ENCODE data around the gene DNAJA2. TPM values are rescaled to one million over a fixed set of nuclear protein-coding genes. Genes with fewer than 3 reads are reported as not detected.

The DNAJA2 gene
- total and polyA plus RNA-seq, 2 experiments from 2014 or later: 73.3 to 89.4 TPM

- no peak for DNase-seq
- 84 to 85% methylated on average over 4 of the region's 4 CpGs for WGBS, 2 experiments (ENCODE audit: low coverage in 1 of 2, low lambda C conversion rate in 2 of 2, missing lambda C conversion rate in 2 of 2)
- no peaks in the 10 kb centered on the region for H3K9me2 ChIP-seq (ENCODE audit: insufficient read depth)
- H2AFZ ChIP-seq: no peak overlapping the region
- H3K4me2 ChIP-seq (ENCODE audit: unreplicated experiment): no peak overlapping the region
- no peaks in the 10 kb centered on the region for H3K9me3 ChIP-seq (ENCODE audit: low read depth)
- H3K27me3 ChIP-seq (replicated peaks; ENCODE audit: insufficient read depth): no peaks in the 10 kb centered on the region
- H3K4me1 ChIP-seq (ENCODE audit: insufficient read depth): no peaks in the 10 kb centered on the region
- in situ Hi-C loops (cut with MboI): no loop called here
- H3K79me2 ChIP-seq (ENCODE audit: insufficient read depth): no peaks in the 10 kb centered on the region
- no peaks in the 10 kb centered on the region for H3F3A ChIP-seq (ENCODE audit: insufficient read depth)
- no peak overlapping the region for H3K27ac ChIP-seq
- no peaks in the 10 kb centered on the region for H4K20me1 ChIP-seq (ENCODE audit: insufficient read depth)
- H3K9ac ChIP-seq: no peak overlapping the region
- H3K4me3 ChIP-seq: no peak overlapping the region
- no peak for TF ChIP-seq EZH2phosphoT487 (IDR thresholded peaks at IDR 0.05; ENCODE audit: insufficient read depth, low read depth)
- no peak for TF ChIP-seq EZH2 (IDR thresholded peaks at IDR 0.05; ENCODE audit: insufficient read depth, poor library complexity, severe bottlenecking)
- no peaks in the 10 kb centered on the region for H3K36me3 ChIP-seq (ENCODE audit: low read depth)
Measured at GRCh38 chr16:46982335-46982734, 8.9 kb upstream of the DNAJA2 start.

GRCh38 chr16:46980926-46981325 is 7.5 kb upstream of the DNAJA2 start:
- Histone ChIP-seq H4K20me1 (ENCODE audit: insufficient read depth) (no peaks in the 10 kb centered on the region), H3K9me2 (ENCODE audit: insufficient read depth) (no peaks in the 10 kb centered on the region), H3K27me3 (replicated peaks; ENCODE audit: insufficient read depth) (no peaks in the 10 kb centered on the region), H3K4me2 (ENCODE audit: unreplicated experiment) (no peak overlapping the region), H3F3A (ENCODE audit: insufficient read depth) (no peaks in the 10 kb centered on the region), H2AFZ (no peak overlapping the region), H3K79me2 (ENCODE audit: insufficient read depth) (no peaks in the 10 kb centered on the region), H3K9me3 (ENCODE audit: low read depth) (no peaks in the 10 kb centered on the region), H3K36me3 (ENCODE audit: low read depth) (no peaks in the 10 kb centered on the region), H3K4me1 (ENCODE audit: insufficient read depth) (no peaks in the 10 kb centered on the region), H3K4me3 (no peak overlapping the region), H3K9ac (no peak overlapping the region), H3K27ac (no peak overlapping the region)
- in situ Hi-C loops (cut with MboI): no loop called here
- WGBS, 2 experiments (ENCODE audit: low coverage in 1 of 2, low lambda C conversion rate in 2 of 2, missing lambda C conversion rate in 2 of 2): 96 to 97% methylated on average over 1 of the region's 1 CpG
- no peak for TF ChIP-seq EZH2 (IDR thresholded peaks at IDR 0.05; ENCODE audit: insufficient read depth, poor library complexity, severe bottlenecking)
- TF ChIP-seq EZH2phosphoT487 (IDR thresholded peaks at IDR 0.05; ENCODE audit: insufficient read depth, low read depth): no peak
- DNase-seq: no peak

- no peaks in the 10 kb centered on the region for H3K9me3 ChIP-seq (ENCODE audit: low read depth)
- in situ Hi-C loops (cut with MboI): no loop called here
- no peak overlapping the region for H3K9ac ChIP-seq
- no peak overlapping the region for H2AFZ ChIP-seq
- H3K9me2 ChIP-seq (ENCODE audit: insufficient read depth): no peaks in the 10 kb centered on the region
- TF ChIP-seq EZH2phosphoT487 (IDR thresholded peaks at IDR 0.05; ENCODE audit: insufficient read depth, low read depth) (no peak), EZH2 (IDR thresholded peaks at IDR 0.05; ENCODE audit: insufficient read depth, poor library complexity, severe bottlenecking) (no peak)
- no peaks in the 10 kb centered on the region for H4K20me1 ChIP-seq (ENCODE audit: insufficient read depth)
- no peak for DNase-seq
- H3K4me1 ChIP-seq (ENCODE audit: insufficient read depth): peaks cover 15% of the 10 kb centered on the region
- no peak overlapping the region for H3K4me2 ChIP-seq (ENCODE audit: unreplicated experiment)
- peaks cover 8% of the 10 kb centered on the region for H3F3A ChIP-seq (ENCODE audit: insufficient read depth)
- no peaks in the 10 kb centered on the region for H3K36me3 ChIP-seq (ENCODE audit: low read depth)
- no peak overlapping the region for H3K27ac ChIP-seq
- WGBS, 2 experiments (ENCODE audit: low coverage in 1 of 2, low lambda C conversion rate in 2 of 2, missing lambda C conversion rate in 2 of 2): 82 to 84% methylated on average over 4 of the region's 4 CpGs
- no peaks in the 10 kb centered on the region for H3K27me3 ChIP-seq (replicated peaks; ENCODE audit: insufficient read depth)
- H3K4me3 ChIP-seq: no peak overlapping the region
- peaks cover 19% of the 10 kb centered on the region for H3K79me2 ChIP-seq (ENCODE audit: insufficient read depth)
Measured at GRCh38 chr16:46976550-46976949, 3.1 kb upstream of the DNAJA2 start.

GRCh38 chr16:46975908-46976470 is 2.5 kb upstream of the DNAJA2 start:
- Histone ChIP-seq H3K4me3 (no peak overlapping the region), H3K9me2 (ENCODE audit: insufficient read depth) (no peaks in the 10 kb centered on the region), H3K27ac (no peak overlapping the region), H3K4me2 (ENCODE audit: unreplicated experiment) (no peak overlapping the region), H3F3A (ENCODE audit: insufficient read depth) (peaks cover 8% of the 10 kb centered on the region), H3K9ac (no peak overlapping the region), H3K9me3 (ENCODE audit: low read depth) (no peaks in the 10 kb centered on the region), H3K27me3 (replicated peaks; ENCODE audit: insufficient read depth) (no peaks in the 10 kb centered on the region), H3K4me1 (ENCODE audit: insufficient read depth) (peaks cover 21% of the 10 kb centered on the region), H3K36me3 (ENCODE audit: low read depth) (no peaks in the 10 kb centered on the region), H3K79me2 (ENCODE audit: insufficient read depth) (peaks cover 25% of the 10 kb centered on the region), H2AFZ (no peak overlapping the region), H4K20me1 (ENCODE audit: insufficient read depth) (no peaks in the 10 kb centered on the region)
- WGBS, 2 experiments (ENCODE audit: low coverage in 1 of 2, low lambda C conversion rate in 2 of 2, missing lambda C conversion rate in 2 of 2): 78 to 80% methylated on average over 4 of the region's 4 CpGs
- no peak for TF ChIP-seq EZH2 (IDR thresholded peaks at IDR 0.05; ENCODE audit: insufficient read depth, poor library complexity, severe bottlenecking)
- no peak for TF ChIP-seq EZH2phosphoT487 (IDR thresholded peaks at IDR 0.05; ENCODE audit: insufficient read depth, low read depth)
- in situ Hi-C loops (cut with MboI): no loop called here
- no peak for DNase-seq

GRCh38 chr16:46975165-46975564 is 1.7 kb upstream of the DNAJA2 start:
- Histone ChIP-seq H2AFZ (no peak overlapping the region), H3K9ac (no peak overlapping the region), H3K79me2 (ENCODE audit: insufficient read depth) (peaks cover 33% of the 10 kb centered on the region), H3K27ac (no peak overlapping the region), H3K9me2 (ENCODE audit: insufficient read depth) (no peaks in the 10 kb centered on the region), H3K36me3 (ENCODE audit: low read depth) (peaks cover 3% of the 10 kb centered on the region; the same call in 1 of the 2 replicates), H3K4me1 (ENCODE audit: insufficient read depth) (peaks cover 21% of the 10 kb centered on the region), H3F3A (ENCODE audit: insufficient read depth) (peaks cover 8% of the 10 kb centered on the region), H3K27me3 (replicated peaks; ENCODE audit: insufficient read depth) (no peaks in the 10 kb centered on the region), H3K9me3 (ENCODE audit: low read depth) (no peaks in the 10 kb centered on the region), H3K4me2 (ENCODE audit: unreplicated experiment) (no peak overlapping the region), H4K20me1 (ENCODE audit: insufficient read depth) (no peaks in the 10 kb centered on the region), H3K4me3 (no peak overlapping the region)
- no peak for TF ChIP-seq EZH2 (IDR thresholded peaks at IDR 0.05; ENCODE audit: insufficient read depth, poor library complexity, severe bottlenecking)
- TF ChIP-seq EZH2phosphoT487 (IDR thresholded peaks at IDR 0.05; ENCODE audit: insufficient read depth, low read depth): no peak
- WGBS, 2 experiments (ENCODE audit: low coverage in 1 of 2, low lambda C conversion rate in 2 of 2, missing lambda C conversion rate in 2 of 2): 97 to 99% methylated on average over 11 of the region's 11 CpGs
- no peak for DNase-seq
- in situ Hi-C loops (cut with MboI): no loop called here
